Keratinocyte (primary cell): ENCODE results near the gene LSG1.

ENCODE experiments used
- EZH2 ChIP-seq: IDR thresholded peaks from one replicate; pipeline ENCODE4 v1.6.1; 2012; ENCODE audit warnings: inconsistent platforms, mild to moderate bottlenecking, low read length, moderate library complexity
- TF ChIP-seq, protein P1 (sequence below), 3 experiments: IDR thresholded peaks in 1 of 3; conservative IDR thresholded peaks in 1 of 3; optimal IDR thresholded peaks in 1 of 3; 2 replicates in 2 of 3; 3 replicates in 1 of 3; pipeline versions ENCODE3 to v1.5.1; 2011; ENCODE audit warnings: low read length in 3 of 3, mild to moderate bottlenecking in 3 of 3, moderate library complexity in 2 of 3, control low read depth in 1 of 3, inconsistent platforms in 1 of 3; ENCODE audit not compliant: insufficient read depth in 2 of 3; ENCODE audit errors: extremely low read depth in 1 of 3

DNA sequence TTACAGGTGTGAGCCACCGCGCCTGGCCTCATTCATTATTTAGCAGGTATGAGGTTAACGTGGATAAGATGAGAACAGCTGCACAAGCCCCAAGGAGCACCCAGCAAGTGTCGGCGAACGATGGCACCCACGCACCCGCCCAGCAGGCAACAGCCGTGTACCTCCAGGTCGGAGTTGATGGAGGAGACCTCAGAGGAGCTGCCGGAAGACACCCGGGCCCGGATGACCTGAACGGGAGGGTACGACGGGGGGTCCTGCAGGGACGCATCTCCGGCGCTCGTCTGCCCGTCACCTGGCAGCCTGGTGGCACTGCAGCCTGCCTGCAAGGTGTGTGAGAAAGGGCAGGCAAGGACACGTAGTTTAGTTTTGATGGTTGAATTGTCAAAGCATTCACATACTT is 67.9 kb downstream of the LSG1 start:
- TF ChIP-seq, protein P1, sequence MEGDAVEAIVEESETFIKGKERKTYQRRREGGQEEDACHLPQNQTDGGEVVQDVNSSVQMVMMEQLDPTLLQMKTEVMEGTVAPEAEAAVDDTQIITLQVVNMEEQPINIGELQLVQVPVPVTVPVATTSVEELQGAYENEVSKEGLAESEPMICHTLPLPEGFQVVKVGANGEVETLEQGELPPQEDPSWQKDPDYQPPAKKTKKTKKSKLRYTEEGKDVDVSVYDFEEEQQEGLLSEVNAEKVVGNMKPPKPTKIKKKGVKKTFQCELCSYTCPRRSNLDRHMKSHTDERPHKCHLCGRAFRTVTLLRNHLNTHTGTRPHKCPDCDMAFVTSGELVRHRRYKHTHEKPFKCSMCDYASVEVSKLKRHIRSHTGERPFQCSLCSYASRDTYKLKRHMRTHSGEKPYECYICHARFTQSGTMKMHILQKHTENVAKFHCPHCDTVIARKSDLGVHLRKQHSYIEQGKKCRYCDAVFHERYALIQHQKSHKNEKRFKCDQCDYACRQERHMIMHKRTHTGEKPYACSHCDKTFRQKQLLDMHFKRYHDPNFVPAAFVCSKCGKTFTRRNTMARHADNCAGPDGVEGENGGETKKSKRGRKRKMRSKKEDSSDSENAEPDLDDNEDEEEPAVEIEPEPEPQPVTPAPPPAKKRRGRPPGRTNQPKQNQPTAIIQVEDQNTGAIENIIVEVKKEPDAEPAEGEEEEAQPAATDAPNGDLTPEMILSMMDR (optimal IDR thresholded peaks at IDR 0.05 in 1 of 3, IDR thresholded peaks at IDR 0.05 in 1 of 3, conservative IDR thresholded peaks at IDR 0.05 in 1 of 3; ENCODE audit: extremely low read depth in 1 of 3, insufficient read depth in 2 of 3, low read length in 3 of 3): no peak
- no peak for TF ChIP-seq EZH2
